ENCODE measurements around the gene NTSR1.

The NTSR1 gene

GRCh38 chr20:62695448-62696414 lies 12.9 kb upstream of the NTSR1 start:
- DNase-seq, result no peak

- DNase-seq, result no peak
These were observed 12.1 kb upstream of the NTSR1 start for GRCh38 chr20:62696434-62696957.

- no peak for DNase-seq
These were observed 11.6 kb upstream of the NTSR1 start for GRCh38 chr20:62696989-62697388.

GRCh38 chr20:62697468-62697912 lies 11.1 kb upstream of the NTSR1 start:
- no peak for DNase-seq

GRCh38 chr20:62698231-62698630 lies 10.4 kb upstream of the NTSR1 start:
- no peak for DNase-seq

- DNase-seq, result no peak
These were observed 9.3 kb upstream of the NTSR1 start for GRCh38 chr20:62699296-62699695.

- no peak for DNase-seq
These were observed 8.9 kb upstream of the NTSR1 start for GRCh38 chr20:62699741-62700140.

- DNase-seq, result no peak
These were observed 8.2 kb upstream of the NTSR1 start for GRCh38 chr20:62700261-62700930.

- no peak for DNase-seq
These were observed 7.2 kb upstream of the NTSR1 start for GRCh38 chr20:62701161-62702012.

GRCh38 chr20:62702013-62702300 lies 6.7 kb upstream of the NTSR1 start:
- DNase-seq, result no peak

GRCh38 chr20:62702895-62703852 lies 5.5 kb upstream of the NTSR1 start:
- DNase-seq, result peak; percentile 49

- no peak for DNase-seq
These were observed 4.8 kb upstream of the NTSR1 start for GRCh38 chr20:62703853-62704228.

GRCh38 chr20:62704341-62704948 lies 4.2 kb upstream of the NTSR1 start:
- no peak for DNase-seq

GRCh38 chr20:62705627-62706026 lies 3.0 kb upstream of the NTSR1 start:
- no peak for DNase-seq

GRCh38 chr20:62706344-62706743 lies 2.3 kb upstream of the NTSR1 start:
- no peak for DNase-seq

- no peak for DNase-seq
These were observed 1.8 kb upstream of the NTSR1 start for GRCh38 chr20:62706857-62707256.

- no peak for DNase-seq
These were observed 1.2 kb upstream of the NTSR1 start for GRCh38 chr20:62707276-62707920.

- DNase-seq, result peak; percentile 13
These were observed 615 bp upstream of the NTSR1 start for GRCh38 chr20:62707921-62708521.

- no peak for DNase-seq
These were observed 885 bp downstream of the NTSR1 start for GRCh38 chr20:62709537-62709905.

- DNase-seq, result no peak
These were observed 1.7 kb downstream of the NTSR1 start for GRCh38 chr20:62710221-62710885.
